Activated T-helper 2 cell treated with anti-CD3 and anti-CD28 coated beads, Interferon-gamma antibody, Interleukin-2, Interleukin-4, amounts not matched to agents 10 μg/mL and 5 μg/mL and 100 μg/mL, durations not matched to agents 14 hours and 24 hours and 36 hours (primary cell): ENCODE results near the gene ARAF. TPM values are rescaled to one million over a fixed set of nuclear protein-coding genes. Genes with fewer than 3 reads are reported as not detected.
"Not testable (repeated sequence)": the region's sequence is repeated elsewhere in the genome, so short reads cannot be mapped to it uniquely, and the experiment has no call there.

Source experiments
- DNase-seq: peaks from one replicate; pipeline ENCODE4 v3.0.0; 2021; ENCODE audit warnings: low spot score
- H3K27ac Mint-ChIP-seq: one replicate; pipeline ENCODE4 v1.8.0; 2021; ENCODE audit warnings: mixed read lengths
- H3K27me3 Mint-ChIP-seq: one replicate; pipeline ENCODE4 v1.8.0; 2021; ENCODE audit warnings: low read depth, mixed read lengths
- H3K36me3 Mint-ChIP-seq: one replicate; pipeline ENCODE4 v1.8.0; 2021; ENCODE audit warnings: low read depth, mixed read lengths
- H3K4me1 Mint-ChIP-seq: one replicate; pipeline ENCODE4 v1.8.0; 2021; ENCODE audit warnings: low read depth, mixed read lengths
- H3K4me3 Mint-ChIP-seq: one replicate; pipeline ENCODE4 v1.8.0; 2021; ENCODE audit warnings: low read depth, mild to moderate bottlenecking, moderate library complexity, mixed read lengths
- H3K9me3 Mint-ChIP-seq: one replicate; pipeline ENCODE4 v1.8.0; 2021; ENCODE audit warnings: mixed read lengths
- intact Hi-C: fragments of 100-400 bp; cut with micrococcal nuclease; formaldehyde crosslinking; loops from one replicate; pipeline ENCODE4 v1.15.1; 2023
- total RNA-seq: library from RNA; stranded (reverse); gene quantifications from 2 replicates; pipeline ENCODE4 v1.2.3, GENCODE V29; 2022

Gene ARAF
- total RNA-seq, 1 donor from 2014 or later, result 85.3 TPM

- Mint-ChIP-seq H3K27ac (no peak overlapping the region), H3K27me3 (peaks cover 3% of the 10 kb centered on the region), H3K36me3 (peaks cover 9% of the 10 kb centered on the region), H3K9me3 (peaks cover 15% of the 10 kb centered on the region), H3K4me3 (no peak overlapping the region), H3K4me1 (peaks cover 9% of the 10 kb centered on the region)
- intact Hi-C loops, result no loop called here
- no peak for DNase-seq
Measured at GRCh38 chrX:47597222-47597621, 36.2 kb downstream of the ARAF start.

- H3K36me3 Mint-ChIP-seq, H3K4me3 Mint-ChIP-seq, H3K9me3 Mint-ChIP-seq, H3K27ac Mint-ChIP-seq, intact Hi-C loops, H3K27me3 Mint-ChIP-seq, DNase-seq, H3K4me1 Mint-ChIP-seq: not testable (repeated sequence)
Measured at GRCh38 chrX:47603125-47603524, 42.1 kb downstream of the ARAF start.

- DNase-seq, result no peak
- no peaks in the 10 kb centered on the region for H3K36me3 Mint-ChIP-seq
- no peaks in the 10 kb centered on the region for H3K9me3 Mint-ChIP-seq
- H3K27ac Mint-ChIP-seq, result no peak overlapping the region
- H3K4me1 Mint-ChIP-seq, result peaks cover 2% of the 10 kb centered on the region
- H3K4me3 Mint-ChIP-seq, result no peak overlapping the region
- peaks cover 3% of the 10 kb centered on the region for H3K27me3 Mint-ChIP-seq
- intact Hi-C loops, result no loop called here
Measured at GRCh38 chrX:47605024-47605423, 44.0 kb downstream of the ARAF start.

GRCh38 chrX:47607091-47607490 is 46.1 kb downstream of the ARAF start:
- Mint-ChIP-seq H3K36me3 (no peaks in the 10 kb centered on the region), H3K9me3 (no peaks in the 10 kb centered on the region), H3K4me1 (peaks cover 2% of the 10 kb centered on the region), H3K27me3 (no peaks in the 10 kb centered on the region), H3K4me3 (no peak overlapping the region), H3K27ac (no peak overlapping the region)
- intact Hi-C loops, result no loop called here
- no peak for DNase-seq

GRCh38 chrX:47608130-47608810 is 47.3 kb downstream of the ARAF start:
- H3K9me3 Mint-ChIP-seq, result no peaks in the 10 kb centered on the region
- no peaks in the 10 kb centered on the region for H3K36me3 Mint-ChIP-seq
- no peak overlapping the region for H3K4me3 Mint-ChIP-seq
- H3K4me1 Mint-ChIP-seq, result peaks cover 2% of the 10 kb centered on the region
- H3K27ac Mint-ChIP-seq, result peak overlapping the region; percentile 49
- intact Hi-C loops, result no loop called here
- DNase-seq, result no peak
- H3K27me3 Mint-ChIP-seq, result no peaks in the 10 kb centered on the region

- no peaks in the 10 kb centered on the region for H3K27me3 Mint-ChIP-seq
- DNase-seq, result no peak
- peaks cover 2% of the 10 kb centered on the region for H3K4me1 Mint-ChIP-seq
- no peaks in the 10 kb centered on the region for H3K36me3 Mint-ChIP-seq
- no peak overlapping the region for H3K4me3 Mint-ChIP-seq
- no peak overlapping the region for H3K27ac Mint-ChIP-seq
- intact Hi-C loops, result no loop called here
- no peaks in the 10 kb centered on the region for H3K9me3 Mint-ChIP-seq
Measured at GRCh38 chrX:47610511-47610910, 49.5 kb downstream of the ARAF start.

GRCh38 chrX:47611489-47611888 is 50.5 kb downstream of the ARAF start:
- Mint-ChIP-seq H3K27ac (no peak overlapping the region), H3K27me3 (peaks cover 6% of the 10 kb centered on the region)

GRCh38 chrX:47611926-47612325 is 50.9 kb downstream of the ARAF start:
- DNase-seq, result no peak
- H3K9me3 Mint-ChIP-seq, result no peaks in the 10 kb centered on the region
- intact Hi-C loops, result no loop called here
- H3K36me3 Mint-ChIP-seq, result no peaks in the 10 kb centered on the region
- peaks cover 2% of the 10 kb centered on the region for H3K4me1 Mint-ChIP-seq
- H3K27me3 Mint-ChIP-seq, result peaks cover 10% of the 10 kb centered on the region
- no peak overlapping the region for H3K4me3 Mint-ChIP-seq
- H3K27ac Mint-ChIP-seq, result no peak overlapping the region

More at GRCh38 chrX:47611489-47611888, 50.5 kb downstream of the ARAF start:
- H3K36me3 Mint-ChIP-seq, result no peaks in the 10 kb centered on the region
- H3K4me1 Mint-ChIP-seq, result peaks cover 2% of the 10 kb centered on the region
- intact Hi-C loops, result no loop called here
- H3K9me3 Mint-ChIP-seq, result no peaks in the 10 kb centered on the region
- DNase-seq, result no peak
- H3K4me3 Mint-ChIP-seq, result no peak overlapping the region

- H3K27me3 Mint-ChIP-seq, result peaks cover 13% of the 10 kb centered on the region
- H3K27ac Mint-ChIP-seq, result no peak overlapping the region
- intact Hi-C loops, result no loop called here
- DNase-seq, result no peak
- H3K4me3 Mint-ChIP-seq, result no peak overlapping the region
- H3K36me3 Mint-ChIP-seq, result no peaks in the 10 kb centered on the region
- no peaks in the 10 kb centered on the region for H3K9me3 Mint-ChIP-seq
- peaks cover 2% of the 10 kb centered on the region for H3K4me1 Mint-ChIP-seq
Measured at GRCh38 chrX:47612418-47612817, 51.4 kb downstream of the ARAF start.

- Mint-ChIP-seq H3K27ac (no peak overlapping the region), H3K36me3 (no peaks in the 10 kb centered on the region), H3K4me1 (peaks cover 2% of the 10 kb centered on the region), H3K27me3 (peaks cover 20% of the 10 kb centered on the region), H3K4me3 (no peak overlapping the region), H3K9me3 (no peaks in the 10 kb centered on the region)
- no peak for DNase-seq
- intact Hi-C loops, result no loop called here
Measured at GRCh38 chrX:47613082-47613481, 52.1 kb downstream of the ARAF start.

GRCh38 chrX:47614618-47615017 is 53.6 kb downstream of the ARAF start:
- H3K4me3 Mint-ChIP-seq, result no peak overlapping the region
- H3K9me3 Mint-ChIP-seq, result no peaks in the 10 kb centered on the region
- H3K27ac Mint-ChIP-seq, result no peak overlapping the region

GRCh38 chrX:47618923-47619485 is 58.0 kb downstream of the ARAF start:
- DNase-seq, result no peak
- no peaks in the 10 kb centered on the region for H3K9me3 Mint-ChIP-seq
- H3K27me3 Mint-ChIP-seq, result peaks cover 36% of the 10 kb centered on the region
- intact Hi-C loops, result no loop called here
- H3K36me3 Mint-ChIP-seq, result no peaks in the 10 kb centered on the region
- H3K4me3 Mint-ChIP-seq, result peak overlapping the region; percentile 58
- peaks cover 10% of the 10 kb centered on the region for H3K4me1 Mint-ChIP-seq
- H3K27ac Mint-ChIP-seq, result no peak overlapping the region

More at GRCh38 chrX:47614618-47615017, 53.6 kb downstream of the ARAF start:
- no peak for DNase-seq
- intact Hi-C loops, result no loop called here
- Mint-ChIP-seq H3K4me1 (peaks cover 2% of the 10 kb centered on the region), H3K27me3 (peaks cover 29% of the 10 kb centered on the region), H3K36me3 (no peaks in the 10 kb centered on the region)

GRCh38 chrX:47619486-47620302 is 58.7 kb downstream of the ARAF start, which contains the start of gene SYN1:
Gene SYN1, minus strand, starts transcription at chrX:47619857. Its CDS starts 129 bp downstream, at chrX:47619728.
- peaks cover 10% of the 10 kb centered on the region for H3K4me1 Mint-ChIP-seq
- H3K27ac Mint-ChIP-seq, result no peak within 1 kb of the TSS
- H3K4me3 Mint-ChIP-seq, result peak within 1 kb of the TSS; percentile 58
- no peaks in the 10 kb centered on the region for H3K9me3 Mint-ChIP-seq
- peaks cover 36% of the 10 kb centered on the region for H3K27me3 Mint-ChIP-seq
- DNase-seq, result peak; percentile 73
- H3K36me3 Mint-ChIP-seq, result no peaks in the 10 kb centered on the region
- intact Hi-C loops, result no loop called here
